Mucosa of descending colon (tissue), 3 donors: ENCODE results near the gene EWSR1. TPM values are rescaled to one million over a fixed set of nuclear protein-coding genes. Genes with fewer than 3 reads are reported as not detected.

Experiments
- ATAC-seq: fragments of 200-7000 bp; cut with Tn5 transposase; one replicate; pipeline ENCODE4 v1.9.1; 2020; ENCODE audit warnings: mild to moderate bottlenecking, moderate library complexity
- DNase-seq, 3 donors: peaks; one replicate each; pipeline ENCODE4 v3.0.0-alpha.2; 2020
- H3K36me3 ChIP-seq: fragments of 200-600 bp; one replicate; pipeline ENCODE4 v1.8.0; 2021; ENCODE audit warnings: low read depth, mild to moderate bottlenecking
- H3K4me1 ChIP-seq: fragments of 200-600 bp; one replicate; pipeline ENCODE4 v1.8.0; 2021; ENCODE audit warnings: low read depth, mild to moderate bottlenecking
- H3K4me3 ChIP-seq: fragments of 200-600 bp; one replicate; pipeline ENCODE4 v1.8.0; 2021; ENCODE audit warnings: mild to moderate bottlenecking
- H3K9me3 ChIP-seq: fragments of 200-600 bp; one replicate; pipeline ENCODE4 v1.8.0; 2021; ENCODE audit warnings: mild to moderate bottlenecking
- intact Hi-C, 2 donors: fragments of 100-400 bp; cut with DNase I in 1 of 2; cut with micrococcal nuclease in 1 of 2; formaldehyde crosslinking; loops; one replicate each; pipeline versions ENCODE4 v1.11.0 to v1.11.1; 2022; cut with DNase I, micrococcal nuclease
- total RNA-seq, 3 donors: library from RNA; stranded (reverse); fragmentation: NEBNext Ultra II Directional in 2 of 3; extraction: Animal tissue kit (Norgen Biotek cat#: 25700) in 2 of 3; gene quantifications; one replicate each; pipeline versions ENCODE4 v1.2.1 to v1.2.4, GENCODE V29; 2021 to 2023
- TF ChIP-seq, protein P1 (sequence below): fragments of 200-600 bp; IDR thresholded peaks from one replicate; pipeline ENCODE4 v1.8.0; 2022; ENCODE audit warnings: antibody characterized with exemption, mild to moderate bottlenecking
- donor health status: DM: no; HTN: no; CAD: no; lungs with moderate emphysema.
- donor health status: DM: no; HTN: no; CAD: no.
- donor health status: DM: no; HTN: yes; CAD: no.

The EWSR1 gene
- total RNA-seq, 3 donors from 2014 or later = 176 to 227 (median 179) TPM

DNA sequence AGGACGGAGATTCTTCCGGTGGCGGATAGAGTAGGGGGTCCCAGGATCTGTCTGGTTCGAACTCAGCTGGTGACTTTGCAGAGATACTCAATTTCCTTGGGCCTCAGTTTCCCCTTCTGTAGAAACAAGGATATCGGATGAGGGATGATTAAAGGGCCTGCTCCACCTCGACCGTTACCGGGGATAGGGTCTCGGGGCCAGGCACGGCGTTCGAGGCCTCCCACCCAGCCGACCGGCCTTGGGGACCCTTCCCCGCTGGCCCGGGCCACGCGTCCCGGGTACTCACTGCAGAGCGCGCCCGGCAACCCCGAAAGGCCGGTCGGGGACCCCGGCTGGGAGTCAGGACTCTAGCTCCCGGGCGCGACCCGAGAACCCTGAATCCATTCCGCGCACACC is 608 bp upstream of the EWSR1 start:
- DNase-seq (no peak), ATAC-seq (no peak)
- peak overlapping the region; percentile 56 for H3K4me3 ChIP-seq
- H3K4me1 ChIP-seq = peaks cover 27% of the 10 kb centered on the region
- TF ChIP-seq, protein P1, sequence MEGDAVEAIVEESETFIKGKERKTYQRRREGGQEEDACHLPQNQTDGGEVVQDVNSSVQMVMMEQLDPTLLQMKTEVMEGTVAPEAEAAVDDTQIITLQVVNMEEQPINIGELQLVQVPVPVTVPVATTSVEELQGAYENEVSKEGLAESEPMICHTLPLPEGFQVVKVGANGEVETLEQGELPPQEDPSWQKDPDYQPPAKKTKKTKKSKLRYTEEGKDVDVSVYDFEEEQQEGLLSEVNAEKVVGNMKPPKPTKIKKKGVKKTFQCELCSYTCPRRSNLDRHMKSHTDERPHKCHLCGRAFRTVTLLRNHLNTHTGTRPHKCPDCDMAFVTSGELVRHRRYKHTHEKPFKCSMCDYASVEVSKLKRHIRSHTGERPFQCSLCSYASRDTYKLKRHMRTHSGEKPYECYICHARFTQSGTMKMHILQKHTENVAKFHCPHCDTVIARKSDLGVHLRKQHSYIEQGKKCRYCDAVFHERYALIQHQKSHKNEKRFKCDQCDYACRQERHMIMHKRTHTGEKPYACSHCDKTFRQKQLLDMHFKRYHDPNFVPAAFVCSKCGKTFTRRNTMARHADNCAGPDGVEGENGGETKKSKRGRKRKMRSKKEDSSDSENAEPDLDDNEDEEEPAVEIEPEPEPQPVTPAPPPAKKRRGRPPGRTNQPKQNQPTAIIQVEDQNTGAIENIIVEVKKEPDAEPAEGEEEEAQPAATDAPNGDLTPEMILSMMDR = no peak
- no peaks in the 10 kb centered on the region for H3K36me3 ChIP-seq
- intact Hi-C loops = no loop called here
- no peaks in the 10 kb centered on the region for H3K9me3 ChIP-seq

DNA sequence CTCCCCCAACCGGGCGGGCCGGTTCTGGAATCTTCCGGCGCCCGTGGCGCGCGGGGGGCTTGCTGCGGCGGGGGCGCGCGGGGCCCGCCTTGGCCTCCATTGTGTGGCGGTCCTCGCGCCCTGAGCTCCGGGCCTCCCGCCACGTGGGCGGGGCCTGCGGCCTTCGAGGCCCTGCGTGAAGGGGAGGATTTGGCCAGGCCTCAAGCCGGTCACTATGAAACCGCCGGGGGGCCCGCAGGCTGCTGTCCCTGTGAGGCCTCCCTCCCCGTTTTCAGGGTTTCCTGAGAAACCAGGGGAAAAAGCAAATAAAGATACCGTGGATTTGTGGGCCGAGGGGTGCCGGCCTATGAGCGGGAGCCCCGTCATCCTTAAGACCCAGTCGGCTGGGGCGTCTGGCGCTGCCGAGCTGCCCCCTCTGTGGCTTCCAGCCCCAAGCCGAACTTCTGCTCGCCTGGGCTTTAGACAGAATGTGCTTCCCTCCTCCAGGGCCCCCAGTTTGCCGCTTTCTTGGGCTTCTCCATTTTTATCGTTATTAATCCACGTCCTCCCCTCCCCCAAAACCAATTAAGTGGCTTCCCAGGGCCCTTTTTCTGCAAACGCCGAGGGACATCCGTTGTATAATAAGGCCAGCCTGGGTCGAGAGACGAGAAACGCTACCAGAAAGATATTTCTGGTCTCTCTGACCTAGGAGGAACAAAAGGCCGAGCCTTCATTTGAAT is 602 bp downstream of the EWSR1 start:
- Histone ChIP-seq H3K4me1 (peaks cover 34% of the 10 kb centered on the region), H3K4me3 (peak overlapping the region; percentile 56), H3K9me3 (no peaks in the 10 kb centered on the region), H3K36me3 (no peaks in the 10 kb centered on the region)
- intact Hi-C loops = no loop called here
- TF ChIP-seq, protein P1 = no peak
- ATAC-seq (peak; percentile 55), DNase-seq (peak; percentile 60 to 75 (median 69))

DNA sequence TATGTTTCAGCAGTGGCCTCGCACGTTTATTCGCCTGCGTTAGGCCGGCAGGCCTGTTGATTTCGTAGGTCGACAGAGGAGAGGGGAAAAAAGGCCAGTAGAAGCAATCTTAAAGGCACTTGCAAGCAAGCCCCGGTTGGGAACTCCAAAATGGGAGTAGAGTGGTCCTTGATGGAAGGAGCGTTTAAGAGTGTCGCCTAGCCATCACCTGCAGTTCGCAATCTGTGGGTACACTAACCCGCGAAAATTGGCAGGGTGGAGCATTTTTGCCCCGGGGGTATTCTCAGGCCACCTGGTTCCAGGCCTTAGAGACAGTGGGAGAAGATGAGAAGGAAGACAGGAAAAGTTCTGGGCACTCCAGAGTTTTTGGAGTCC is 1.1 kb downstream of the EWSR1 start:
- Histone ChIP-seq H3K4me1 (peaks cover 34% of the 10 kb centered on the region), H3K4me3 (peak overlapping the region; percentile 56), H3K36me3 (no peaks in the 10 kb centered on the region), H3K9me3 (no peaks in the 10 kb centered on the region)
- DNase-seq (no peak), ATAC-seq (no peak)
- TF ChIP-seq, protein P1 = no peak
- intact Hi-C loops = no loop called here

DNA sequence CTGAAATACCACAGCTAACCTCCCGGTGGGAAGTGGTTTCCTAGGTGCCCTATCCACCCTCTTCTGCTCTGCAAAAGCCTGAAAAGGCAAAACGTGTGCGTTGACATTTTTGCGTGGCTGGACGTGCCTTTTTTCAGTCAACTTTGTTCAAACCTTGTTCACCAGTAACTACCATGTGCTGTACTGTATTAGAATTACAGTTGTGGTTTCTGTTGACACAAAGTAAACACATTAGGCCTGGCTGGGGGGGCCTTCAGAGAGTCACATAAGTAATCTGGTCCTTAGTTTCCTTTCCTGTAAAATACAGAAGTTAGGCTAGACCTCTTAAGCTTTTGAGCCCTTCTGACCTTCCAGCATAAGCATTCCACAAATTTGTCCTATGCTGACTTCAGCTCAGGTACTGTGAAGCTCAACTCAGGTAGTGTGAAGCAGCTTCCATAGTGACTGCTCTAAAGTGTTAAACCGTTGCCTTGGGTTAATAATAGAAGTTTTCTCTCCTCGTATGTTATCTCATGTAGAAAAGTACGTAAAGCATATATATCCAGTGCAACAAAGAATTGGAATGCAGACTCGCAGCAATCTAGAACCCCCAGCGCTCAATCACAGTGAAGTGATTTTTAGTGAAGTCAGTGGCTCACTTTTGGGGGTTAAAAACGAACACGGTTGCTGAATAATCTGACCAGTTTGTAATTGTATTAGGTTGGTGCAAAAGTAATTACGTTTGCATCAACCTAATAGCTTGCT is 1.8 kb downstream of the EWSR1 start:
- DNase-seq (peak in 1 of 3 donors; percentile 46), ATAC-seq (no peak)
- H3K4me1 ChIP-seq = peaks cover 36% of the 10 kb centered on the region
- no peak overlapping the region for H3K4me3 ChIP-seq
- intact Hi-C loops = no loop called here
- H3K36me3 ChIP-seq = no peaks in the 10 kb centered on the region
- TF ChIP-seq, protein P1 = no peak
- H3K9me3 ChIP-seq = no peaks in the 10 kb centered on the region

DNA sequence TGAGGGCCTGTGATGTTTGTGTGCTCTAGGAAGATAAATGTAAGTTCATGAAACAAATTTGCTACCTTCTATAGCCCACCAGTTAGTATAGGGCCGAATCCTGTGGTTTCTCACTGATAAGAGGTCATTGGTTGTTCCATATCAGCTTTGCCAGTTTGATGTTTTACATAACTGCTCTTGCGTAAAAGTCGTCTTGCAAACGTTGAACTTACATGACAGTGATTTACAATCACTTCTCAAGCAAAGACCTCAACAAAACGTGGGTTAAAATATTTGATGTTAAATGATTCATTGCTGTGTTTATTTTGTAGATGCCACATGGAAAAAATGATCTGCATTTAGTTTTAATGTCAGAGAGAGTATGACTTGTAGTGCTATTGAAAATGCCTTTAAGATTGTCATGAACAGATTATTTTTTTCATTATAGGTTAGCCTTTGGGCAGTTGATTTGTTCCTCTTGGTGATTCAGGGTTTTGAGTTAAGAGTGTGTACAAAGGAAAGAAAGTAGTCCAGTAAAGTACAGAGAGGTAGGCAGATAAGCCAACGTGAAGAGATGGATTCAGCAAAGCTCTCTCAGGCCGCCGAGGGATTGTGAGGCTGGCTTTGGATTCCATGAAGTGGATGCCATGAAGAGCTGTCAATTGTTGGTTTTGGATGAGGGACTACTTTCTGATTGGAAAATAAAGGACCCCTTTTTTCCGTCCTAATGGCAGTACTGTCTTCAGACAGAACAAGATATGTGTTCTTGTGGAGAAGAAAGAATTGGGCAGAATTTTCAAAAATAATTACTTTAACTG is 2.6 kb downstream of the EWSR1 start:
- H3K4me1 ChIP-seq = peaks cover 44% of the 10 kb centered on the region
- intact Hi-C loops = no loop called here
- TF ChIP-seq, protein P1 = no peak
- H3K36me3 ChIP-seq = no peaks in the 10 kb centered on the region
- DNase-seq (no peak), ATAC-seq (no peak)
- H3K9me3 ChIP-seq = no peaks in the 10 kb centered on the region
- H3K4me3 ChIP-seq = no peak overlapping the region
